NCI-H1694 treated with DMSO at 0.1 percent for 48 hours (cell line): ENCODE measurements around the gene ANKRD12.
"Not testable (repeated sequence)": the region's sequence is repeated elsewhere in the genome, so short reads cannot be mapped to it uniquely, and the experiment has no call there.

Source experiments
- DNase-seq: peaks from one replicate; lab custom pipeline; 2025; lab: John Stamatoyannopoulos, UW

ANKRD12 gene

GRCh38 chr18:9136315-9137155 lies at the start of gene ANKRD12:
ANKRD12 (plus strand) TSS chr18:9136781; CDS start chr18:9182433, 45,652 bp downstream.
- peak; percentile 75 for DNase-seq

DNA sequence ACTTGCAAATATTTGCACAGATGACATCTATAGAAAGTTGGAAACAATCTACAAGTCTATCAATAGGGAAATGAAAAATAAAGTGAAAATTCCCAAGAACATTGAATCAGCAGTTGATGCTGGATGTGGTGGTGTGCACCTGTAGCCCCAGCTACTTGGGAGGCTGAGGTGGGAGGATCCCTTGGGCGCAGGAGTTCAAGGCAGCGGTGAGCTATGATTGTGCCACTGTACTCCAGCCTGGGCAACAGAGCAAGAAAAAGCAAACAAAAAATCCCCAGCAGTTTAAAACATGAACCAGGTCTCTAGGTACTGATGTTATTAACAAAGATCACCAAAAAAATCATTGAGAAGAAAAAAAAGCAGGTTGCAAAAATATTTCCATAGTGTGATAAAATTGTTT lies 49.4 kb upstream of the ANKRD12 start:
- DNase-seq = no peak

DNA sequence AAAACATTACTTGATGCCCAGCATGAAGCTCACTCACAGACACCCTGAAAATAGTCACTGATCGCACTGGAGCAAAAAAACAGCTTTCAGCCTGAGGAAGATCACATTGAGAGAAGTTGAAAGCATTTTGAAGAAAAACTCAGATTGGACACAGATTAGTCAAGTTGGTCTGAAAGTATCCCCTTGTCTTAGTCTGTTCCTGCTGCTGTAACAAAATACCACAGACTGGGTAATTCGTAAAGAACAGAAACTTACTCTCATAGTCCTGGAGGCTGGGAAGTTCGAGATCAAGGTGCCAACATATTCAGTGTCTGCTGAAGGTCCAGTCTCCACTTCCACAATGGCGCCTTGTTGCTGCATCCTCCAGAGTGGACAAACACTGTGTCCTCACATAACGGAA lies 48.3 kb upstream of the ANKRD12 start:
- DNase-seq = no peak

- DNase-seq = not testable (repeated sequence)
These were observed 47.9 kb upstream of the ANKRD12 start for GRCh38 chr18:9088727-9089126.

GRCh38 chr18:9090578-9090977 lies 46.0 kb upstream of the ANKRD12 start:
- DNase-seq = no peak

DNA sequence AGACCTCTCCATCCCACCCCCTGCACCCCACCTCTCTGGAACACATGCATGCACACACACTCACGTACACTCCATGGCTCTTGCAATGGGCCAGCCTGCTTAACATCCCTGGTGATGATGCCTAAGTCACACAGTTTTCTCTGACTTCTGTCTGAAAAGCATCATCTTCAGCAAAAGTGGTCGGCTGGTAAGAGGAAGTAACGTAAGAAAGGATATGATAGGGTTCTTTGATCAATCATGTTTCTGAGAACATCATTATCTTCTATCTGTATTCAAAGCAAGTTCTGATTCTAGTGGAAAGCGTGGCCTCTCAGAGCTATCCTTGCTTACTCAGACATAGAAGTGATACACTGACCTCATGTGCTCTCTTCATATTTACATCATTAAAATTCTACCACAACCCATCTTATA lies 45.5 kb upstream of the ANKRD12 start:
- DNase-seq = no peak

DNA sequence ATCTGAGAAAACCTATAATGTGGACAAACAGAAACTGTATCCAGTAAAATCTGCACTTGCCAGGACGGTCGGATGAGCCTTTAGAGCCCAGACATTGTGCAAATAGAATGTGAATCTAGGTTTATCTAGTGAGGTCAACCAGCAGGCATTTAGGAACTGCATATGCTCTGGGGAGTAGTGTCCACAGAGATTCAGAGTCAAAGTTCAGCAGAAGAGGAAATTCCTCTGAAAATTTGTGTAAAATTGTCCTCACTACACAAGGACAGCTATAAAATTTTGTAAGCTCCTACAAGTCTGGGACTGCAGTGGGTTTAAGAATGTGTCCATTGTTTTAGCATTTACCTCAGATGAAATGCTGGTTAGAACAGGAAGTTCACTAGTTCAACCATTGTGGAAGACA lies 43.9 kb upstream of the ANKRD12 start:
- DNase-seq = no peak

- DNase-seq = not testable (repeated sequence)
These were observed 43.5 kb upstream of the ANKRD12 start for GRCh38 chr18:9093109-9093508.

DNA sequence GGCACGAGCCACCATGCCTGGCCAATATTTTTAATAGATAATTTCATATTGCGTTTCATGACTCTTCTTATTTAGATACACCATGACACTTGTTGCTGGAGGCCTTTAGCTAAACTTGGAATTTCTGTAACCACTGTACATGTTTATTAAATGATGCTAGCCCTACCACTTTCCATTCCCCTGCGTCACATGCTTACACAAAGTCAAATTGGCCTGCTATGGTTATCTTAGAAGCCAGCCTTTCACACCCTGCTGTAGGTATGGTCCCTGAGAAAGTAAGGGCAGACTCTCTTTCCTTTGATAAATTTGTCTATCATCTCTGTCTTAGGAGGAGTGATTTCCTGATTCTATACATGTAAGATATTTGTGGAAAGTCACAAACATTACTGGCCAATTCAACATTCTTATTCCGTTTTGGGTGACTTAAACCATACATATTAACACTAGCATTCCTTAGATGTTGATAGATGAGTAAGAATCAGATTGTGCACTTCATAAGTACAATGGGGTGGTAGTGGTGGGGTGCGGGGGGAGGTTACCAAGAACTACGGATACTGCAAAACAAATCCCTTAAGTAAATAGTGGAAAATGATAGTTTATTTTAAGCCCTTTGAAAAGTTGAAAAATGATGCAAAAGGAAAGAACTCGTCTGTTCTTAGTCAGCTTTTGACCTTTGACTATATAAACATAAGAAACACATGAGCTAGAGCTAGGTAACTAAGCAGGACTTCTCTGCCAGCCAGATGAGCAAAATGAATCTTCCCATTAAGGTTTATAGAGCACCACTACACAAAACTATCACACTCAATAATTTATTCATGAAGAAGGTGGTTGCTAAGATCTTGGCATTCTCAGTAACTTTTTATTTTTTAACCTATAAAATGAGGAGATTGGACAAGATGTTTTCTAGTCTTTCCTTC lies 42.0 kb upstream of the ANKRD12 start:
- DNase-seq = no peak

DNA sequence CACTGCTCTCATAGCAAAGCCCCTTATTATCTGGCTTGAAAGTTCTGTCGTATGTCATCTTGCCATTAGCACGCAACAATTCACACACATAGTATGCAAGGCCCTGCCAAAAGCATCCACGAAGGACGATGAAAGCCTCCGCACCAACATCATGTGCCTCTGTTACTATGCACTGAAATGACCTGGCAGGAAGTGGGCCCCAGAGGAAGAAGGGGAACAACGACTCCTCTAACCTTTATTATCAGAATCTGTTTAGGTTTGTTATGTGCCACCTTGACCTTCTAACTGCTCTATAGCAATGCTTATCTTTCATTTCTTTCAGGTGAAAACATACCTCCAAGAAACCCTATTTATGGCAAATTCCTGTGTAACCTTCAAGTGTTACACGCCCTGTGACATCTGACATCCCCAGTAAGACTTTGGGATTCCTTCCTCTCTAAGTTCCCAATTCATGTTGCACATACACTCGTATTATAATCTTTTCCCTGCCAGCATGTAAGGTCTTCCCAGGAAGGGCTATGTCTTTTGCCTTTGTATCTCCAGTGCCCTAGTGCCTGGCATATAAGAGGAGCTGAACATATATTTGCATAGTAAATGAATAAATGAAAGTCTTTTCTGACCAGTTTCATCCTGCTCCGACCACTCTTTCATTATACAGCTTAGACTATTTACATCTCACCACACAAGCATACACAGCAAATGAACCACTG lies 41.1 kb upstream of the ANKRD12 start:
- DNase-seq = no peak

DNA sequence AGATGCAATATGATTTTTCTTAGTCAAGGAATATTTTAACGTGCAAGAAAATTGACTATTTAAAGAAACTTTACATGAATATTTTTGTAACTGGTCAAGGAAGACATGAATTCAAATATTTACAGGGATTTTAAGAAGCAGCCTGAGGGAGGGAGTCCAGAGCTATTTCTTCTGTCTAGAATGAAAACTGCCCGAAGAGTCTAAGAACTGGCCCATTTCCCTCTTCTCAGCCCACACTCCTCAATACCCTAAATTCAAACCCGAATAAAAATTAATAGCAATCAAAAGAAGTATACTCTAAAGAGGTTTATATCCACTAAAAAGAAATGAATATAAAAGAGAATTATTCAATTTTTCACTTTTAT lies 40.6 kb upstream of the ANKRD12 start:
- no peak for DNase-seq

DNA sequence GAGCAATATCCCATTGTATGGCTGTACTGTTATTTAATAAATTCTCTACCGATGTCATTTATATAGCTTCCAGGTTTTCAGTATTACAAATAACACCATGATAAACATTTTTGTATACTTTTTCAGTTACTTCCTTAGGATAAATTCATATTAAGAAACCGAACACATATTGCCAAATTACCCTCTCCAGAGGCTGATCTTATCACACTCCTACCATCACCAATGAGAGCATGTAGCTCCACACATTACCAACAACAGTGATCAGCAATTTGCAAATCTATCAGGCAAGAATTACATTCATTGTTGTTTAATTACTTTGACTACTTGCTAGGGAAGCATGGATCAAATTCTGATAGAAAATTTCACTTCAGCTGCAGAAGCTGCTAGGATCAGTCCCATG lies 39.9 kb upstream of the ANKRD12 start:
- DNase-seq = no peak

- DNase-seq = no peak
These were observed 39.2 kb upstream of the ANKRD12 start for GRCh38 chr18:9097349-9097748.

GRCh38 chr18:9100796-9101195 lies 35.8 kb upstream of the ANKRD12 start:
- DNase-seq = no peak

DNA sequence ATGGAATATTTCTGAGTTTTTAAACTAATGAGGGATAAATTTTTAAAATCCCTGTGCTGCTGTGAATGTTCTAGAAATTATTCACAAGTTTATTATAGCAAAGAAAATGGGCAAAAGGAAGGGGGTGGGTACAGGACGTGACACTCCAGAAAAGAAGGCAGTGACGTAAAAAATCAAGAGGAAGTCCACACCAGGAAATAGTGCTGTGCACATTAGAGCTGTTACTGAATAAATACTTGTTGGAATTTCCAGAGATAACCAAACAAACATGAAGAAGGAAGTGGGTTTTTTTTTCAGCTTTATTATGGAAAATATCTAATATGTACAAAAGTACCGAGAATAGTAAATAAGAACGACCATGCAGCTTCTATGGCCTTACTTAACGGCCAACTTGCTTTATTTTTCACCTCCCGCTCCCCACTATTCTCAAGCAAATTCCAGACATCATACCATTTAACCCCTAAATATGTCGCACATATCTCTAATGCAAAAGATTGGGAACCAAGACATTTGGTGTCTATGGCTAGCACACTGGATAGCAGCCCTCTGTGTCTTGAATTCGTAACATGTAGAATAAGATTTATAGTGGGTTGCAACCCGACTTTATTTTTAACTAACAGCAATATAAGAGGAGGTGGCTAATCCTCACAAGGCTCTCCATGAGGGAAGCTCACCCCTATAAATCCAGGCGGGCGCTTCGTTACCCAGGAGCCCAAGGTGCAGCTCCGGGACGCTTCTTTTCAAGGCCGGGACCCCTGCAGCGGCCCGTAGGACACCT lies 34.7 kb upstream of the ANKRD12 start:
- peak; percentile 13 for DNase-seq

DNA sequence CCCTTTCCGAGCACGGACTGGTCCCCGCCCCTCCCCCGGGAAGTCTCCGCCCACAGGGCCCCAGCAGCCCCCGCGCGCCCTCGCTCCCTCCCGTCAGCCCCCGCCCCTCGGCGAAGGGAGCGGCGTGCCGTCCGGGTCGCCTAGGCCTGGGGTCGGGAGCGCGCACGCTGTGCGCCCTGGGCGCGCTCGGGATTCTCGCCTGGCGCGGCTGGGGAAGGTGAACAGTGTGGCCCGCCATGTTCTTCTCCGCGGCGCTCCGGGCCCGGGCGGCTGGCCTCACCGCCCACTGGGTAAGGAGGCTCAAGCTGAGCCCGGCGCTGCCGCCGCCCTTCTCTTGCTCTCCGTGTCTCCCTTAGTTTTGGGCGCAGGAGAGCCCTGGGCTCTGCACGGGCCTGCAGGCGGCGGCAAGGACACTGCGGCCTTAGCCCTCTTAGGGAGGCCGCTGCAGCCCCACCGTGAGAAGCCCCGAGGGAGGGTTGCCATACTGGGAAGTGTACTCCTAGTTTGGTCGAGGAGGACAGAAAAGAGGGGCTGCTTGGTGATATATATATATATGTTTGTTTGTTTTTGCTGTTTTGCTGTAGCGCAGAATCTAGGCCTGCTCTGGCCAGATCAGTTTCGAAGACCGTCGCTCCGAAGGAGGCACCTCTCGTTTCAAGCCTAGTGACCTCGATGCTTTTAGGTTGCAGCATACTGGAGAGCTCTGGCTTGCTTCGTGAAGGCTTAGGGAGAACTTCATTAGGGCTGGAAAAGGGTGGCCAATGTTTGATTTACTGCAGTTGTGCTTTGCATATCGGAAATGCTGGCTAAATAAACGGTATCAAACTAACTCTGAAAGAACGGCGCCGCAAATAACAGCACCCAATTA lies 33.8 kb upstream of the ANKRD12 start, which contains the start of gene NDUFV2:
Gene NDUFV2 (plus strand): TSS at position 192 of the 868 bp plus-strand sequence. CDS start 45 bp downstream, at position 237.
- DNase-seq = peak; percentile 82

GRCh38 chr18:9103376-9103873 lies 33.2 kb upstream of the ANKRD12 start:
- peak; percentile 4 for DNase-seq

DNA sequence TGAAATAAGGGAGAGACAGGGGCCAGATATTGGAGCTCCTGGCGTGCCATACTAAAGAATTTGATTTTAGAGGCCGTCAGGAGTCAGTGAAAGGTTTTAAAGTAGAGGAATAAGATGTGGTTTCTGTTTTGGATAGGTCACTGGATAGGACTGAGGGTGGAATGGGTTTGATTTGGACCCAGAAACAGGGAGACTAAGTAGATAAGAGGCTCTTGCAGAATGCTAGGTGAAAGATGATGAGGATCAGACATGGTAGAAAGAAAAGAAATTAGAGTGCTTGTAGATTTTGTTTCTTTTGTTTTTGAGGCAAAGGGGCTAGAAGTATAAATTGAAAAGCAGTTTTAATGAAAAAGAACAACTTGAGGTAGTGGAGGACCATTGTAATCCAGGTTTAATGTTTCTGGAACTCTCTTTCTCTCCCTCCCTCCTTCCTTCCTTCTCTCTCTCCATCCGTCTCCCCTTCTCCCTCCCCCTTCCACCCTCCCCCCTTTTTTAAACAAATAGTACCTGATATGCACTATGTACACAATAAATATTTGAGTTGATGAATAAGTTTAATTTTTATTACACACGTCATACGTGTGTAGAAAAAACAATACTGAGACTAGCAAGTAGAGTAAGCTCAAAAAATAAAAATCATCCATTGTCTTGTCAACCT lies 32.2 kb upstream of the ANKRD12 start:
- DNase-seq = no peak

DNA sequence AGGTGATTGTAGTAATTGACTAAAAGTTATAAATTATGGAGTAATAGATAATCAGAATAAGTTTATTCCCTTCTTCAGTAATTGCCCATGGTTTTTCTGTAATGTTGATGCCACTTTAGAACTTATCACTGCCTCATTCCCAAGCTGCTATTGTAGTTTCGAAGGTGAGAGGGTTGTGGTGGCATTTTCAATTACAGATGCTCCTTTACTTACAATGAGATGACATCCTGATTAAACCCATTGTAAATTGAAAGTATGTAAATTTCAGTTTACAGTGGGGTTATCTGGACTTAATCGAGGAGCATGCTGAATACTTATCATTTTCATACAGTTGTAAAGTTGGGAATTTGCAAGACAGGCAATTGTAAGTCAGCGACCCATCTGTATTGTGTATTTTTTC lies 31.2 kb upstream of the ANKRD12 start:
- no peak for DNase-seq

DNA sequence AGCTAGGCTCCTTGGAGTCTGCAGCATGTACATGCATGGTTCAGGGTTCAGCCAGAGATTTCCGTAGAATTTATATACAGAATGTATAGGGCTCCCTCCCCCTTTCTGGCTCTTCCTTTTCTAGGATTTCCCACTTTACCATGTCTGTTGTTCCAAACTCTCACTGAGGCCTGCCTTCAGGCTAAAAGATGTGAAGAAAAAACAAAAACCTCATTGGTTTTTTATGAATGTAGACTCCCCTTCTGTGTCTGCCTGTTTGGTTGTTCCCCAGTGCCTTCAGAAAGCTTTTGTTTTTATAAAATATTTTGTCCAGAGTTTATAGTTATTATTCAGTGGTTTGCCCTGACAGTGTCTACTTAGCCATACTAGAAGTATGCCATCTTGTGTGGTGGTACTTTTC lies 30.5 kb upstream of the ANKRD12 start:
- no peak for DNase-seq
